Mesothelial cell of epicardium (in vitro differentiated cells): Measurements from ENCODE around the gene MAF. TPM values are rescaled to one million over a fixed set of nuclear protein-coding genes. Genes with fewer than 3 reads are reported as not detected.

ENCODE experiments used
- DNase-seq, 2 experiments: peaks; one replicate each; pipeline ENCODE4 v3.0.0; 2021; ENCODE audit warnings: low spot score in 2 of 2; ENCODE audit not compliant: unreplicated experiment in 2 of 2
- H3K27ac Mint-ChIP-seq: 2 replicates; pipeline ENCODE4 v1.8.0; 2021; ENCODE audit warnings: mixed read lengths
- H3K27me3 Mint-ChIP-seq: 2 replicates; pipeline ENCODE4 v1.8.0; 2021; ENCODE audit warnings: low read depth, mixed read lengths
- H3K36me3 Mint-ChIP-seq: 2 replicates; pipeline ENCODE4 v1.8.0; 2021; ENCODE audit warnings: mixed read lengths
- H3K4me1 Mint-ChIP-seq: 2 replicates; pipeline ENCODE4 v1.8.0; 2021; ENCODE audit warnings: mixed read lengths
- H3K4me3 Mint-ChIP-seq: 2 replicates; pipeline ENCODE4 v1.8.0; 2021; ENCODE audit warnings: mild to moderate bottlenecking, moderate library complexity, mixed read lengths
- H3K9me3 Mint-ChIP-seq: 2 replicates; pipeline ENCODE4 v1.8.0; 2021; ENCODE audit warnings: mixed read lengths
- total RNA-seq: library from RNA; stranded (reverse); gene quantifications from 3 replicates; pipeline ENCODE4 v1.2.1, GENCODE V29; 2021
- TF ChIP-seq, protein P1 (sequence below): fragments of 200-600 bp; sonication (generic); IDR thresholded peaks from one replicate; pipeline ENCODE4 v1.5.0; 2021; ENCODE audit warnings: antibody characterized with exemption; ENCODE audit not compliant: unreplicated experiment

Gene MAF
- total RNA-seq, 1 donor from 2014 or later: 12.9 TPM

DNA sequence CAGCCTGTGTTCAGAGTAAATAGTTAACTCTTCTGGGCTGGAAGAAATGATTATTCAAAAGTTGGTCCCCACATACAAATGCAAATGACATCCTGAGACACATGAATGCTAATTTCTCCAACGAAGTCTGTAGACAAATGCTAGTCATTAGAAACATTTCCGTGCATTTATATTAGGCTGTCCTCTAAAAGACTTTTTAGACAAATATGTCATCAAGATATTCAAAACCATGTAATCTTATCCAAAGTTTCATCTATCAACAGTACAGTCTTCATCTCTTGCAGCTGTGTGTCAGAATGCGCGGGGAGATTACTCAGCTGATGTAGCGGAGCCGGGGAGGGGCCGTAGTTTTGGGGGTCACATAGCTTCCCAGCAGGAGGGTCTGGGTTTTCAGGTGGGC is 33.8 kb upstream of the MAF start:
- no peak overlapping the region for H3K4me3 Mint-ChIP-seq
- H3K36me3 Mint-ChIP-seq: no peaks in the 10 kb centered on the region
- TF ChIP-seq, protein P1, sequence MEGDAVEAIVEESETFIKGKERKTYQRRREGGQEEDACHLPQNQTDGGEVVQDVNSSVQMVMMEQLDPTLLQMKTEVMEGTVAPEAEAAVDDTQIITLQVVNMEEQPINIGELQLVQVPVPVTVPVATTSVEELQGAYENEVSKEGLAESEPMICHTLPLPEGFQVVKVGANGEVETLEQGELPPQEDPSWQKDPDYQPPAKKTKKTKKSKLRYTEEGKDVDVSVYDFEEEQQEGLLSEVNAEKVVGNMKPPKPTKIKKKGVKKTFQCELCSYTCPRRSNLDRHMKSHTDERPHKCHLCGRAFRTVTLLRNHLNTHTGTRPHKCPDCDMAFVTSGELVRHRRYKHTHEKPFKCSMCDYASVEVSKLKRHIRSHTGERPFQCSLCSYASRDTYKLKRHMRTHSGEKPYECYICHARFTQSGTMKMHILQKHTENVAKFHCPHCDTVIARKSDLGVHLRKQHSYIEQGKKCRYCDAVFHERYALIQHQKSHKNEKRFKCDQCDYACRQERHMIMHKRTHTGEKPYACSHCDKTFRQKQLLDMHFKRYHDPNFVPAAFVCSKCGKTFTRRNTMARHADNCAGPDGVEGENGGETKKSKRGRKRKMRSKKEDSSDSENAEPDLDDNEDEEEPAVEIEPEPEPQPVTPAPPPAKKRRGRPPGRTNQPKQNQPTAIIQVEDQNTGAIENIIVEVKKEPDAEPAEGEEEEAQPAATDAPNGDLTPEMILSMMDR: no peak
- peaks cover 7% of the 10 kb centered on the region for H3K9me3 Mint-ChIP-seq
- no peaks in the 10 kb centered on the region for H3K4me1 Mint-ChIP-seq
- H3K27ac Mint-ChIP-seq: no peak overlapping the region
- peaks cover 24% of the 10 kb centered on the region for H3K27me3 Mint-ChIP-seq
- no peak for DNase-seq

DNA sequence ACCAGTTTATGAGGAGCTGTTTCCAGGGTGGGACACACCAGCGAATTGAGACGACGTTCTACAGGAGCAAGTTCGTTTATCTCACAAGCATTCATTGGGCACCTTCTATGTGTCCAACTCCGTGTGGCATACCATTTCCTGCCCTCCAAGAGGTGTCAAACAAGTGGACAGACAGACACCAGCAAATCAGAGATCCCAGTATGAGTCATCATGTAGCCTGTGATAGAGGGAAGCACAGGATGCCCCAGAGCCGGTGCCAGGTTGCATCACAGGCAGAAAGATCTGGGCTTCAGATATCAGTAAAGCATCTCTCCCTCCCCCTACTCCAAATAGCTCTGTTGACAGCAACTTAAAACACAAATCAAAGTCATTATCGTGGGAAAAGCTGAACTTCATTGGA is 31.8 kb upstream of the MAF start:
- Mint-ChIP-seq H3K27ac (no peak overlapping the region), H3K4me3 (no peak overlapping the region), H3K9me3 (peaks cover 8% of the 10 kb centered on the region), H3K4me1 (no peaks in the 10 kb centered on the region), H3K27me3 (peaks cover 25% of the 10 kb centered on the region), H3K36me3 (no peaks in the 10 kb centered on the region)
- DNase-seq: no peak
- TF ChIP-seq, protein P1: no peak

DNA sequence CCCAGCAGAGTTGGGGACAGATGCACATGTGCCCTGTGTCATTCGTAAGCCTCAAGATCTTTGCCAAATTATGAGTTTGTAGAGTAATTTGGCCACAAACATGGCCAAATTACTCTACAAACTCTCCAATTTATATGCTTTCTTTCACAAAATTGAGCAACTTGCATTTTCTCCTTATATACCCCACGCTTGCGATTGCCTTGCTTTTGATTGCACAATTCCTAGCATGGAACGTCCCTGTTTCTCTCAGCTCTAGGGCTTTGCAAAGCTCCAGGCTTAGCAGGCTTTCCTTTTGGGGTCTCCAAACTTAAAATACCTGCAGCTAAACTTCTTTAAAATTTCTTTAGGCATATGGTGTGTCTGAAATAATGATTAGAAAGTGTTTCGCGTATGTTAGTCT is 28.5 kb upstream of the MAF start:
- Mint-ChIP-seq H3K4me1 (no peaks in the 10 kb centered on the region), H3K9me3 (peaks cover 8% of the 10 kb centered on the region), H3K27me3 (peaks cover 34% of the 10 kb centered on the region), H3K4me3 (no peak overlapping the region), H3K36me3 (no peaks in the 10 kb centered on the region), H3K27ac (no peak overlapping the region)
- DNase-seq: no peak
- TF ChIP-seq, protein P1: no peak

DNA sequence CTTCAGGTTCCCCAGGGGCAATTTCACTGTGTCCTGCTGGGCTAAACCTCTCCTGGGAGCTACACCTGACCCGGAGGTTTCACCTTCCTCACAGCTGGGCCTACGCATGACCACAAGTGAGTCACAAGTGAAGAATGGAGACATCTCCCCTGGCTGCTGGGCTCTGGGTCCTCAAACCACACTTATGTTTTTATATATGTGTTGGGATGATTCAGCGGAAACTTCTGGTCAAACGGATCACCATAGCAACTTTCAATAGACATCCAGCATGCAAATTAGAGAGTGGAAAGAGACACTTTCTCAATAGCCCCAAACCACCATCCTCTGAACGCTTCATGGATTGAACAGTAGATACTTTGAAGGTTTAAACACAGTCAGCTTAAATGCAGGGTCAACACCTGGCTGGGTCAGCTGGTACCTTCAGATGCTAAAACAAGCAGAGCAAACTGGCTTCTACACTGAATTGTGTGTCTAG is 28.0 kb upstream of the MAF start:
- no peak for DNase-seq

DNA sequence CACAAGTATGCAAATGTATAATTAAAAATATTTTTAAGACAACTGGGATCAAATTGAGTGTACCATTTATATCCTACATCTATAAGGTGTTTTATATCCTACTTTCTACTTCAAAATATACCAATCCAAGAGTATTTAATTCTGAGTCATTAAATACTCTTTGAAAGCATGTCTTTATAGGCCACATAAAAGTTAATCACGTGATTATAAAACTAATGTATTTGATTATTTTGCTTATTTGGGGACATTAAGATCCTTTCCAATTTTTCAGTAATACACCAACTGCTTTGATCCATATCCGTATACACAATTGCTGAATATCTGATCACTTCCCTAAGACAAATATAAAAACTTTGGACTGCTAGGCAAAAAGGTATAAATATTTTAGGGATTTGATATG is 26.6 kb upstream of the MAF start:
- DNase-seq: no peak
- Mint-ChIP-seq H3K9me3 (peaks cover 8% of the 10 kb centered on the region), H3K4me3 (no peak overlapping the region), H3K4me1 (no peaks in the 10 kb centered on the region), H3K36me3 (no peaks in the 10 kb centered on the region), H3K27me3 (peaks cover 40% of the 10 kb centered on the region), H3K27ac (no peak overlapping the region)
- TF ChIP-seq, protein P1: no peak

More for the DNA sequence above, 28.0 kb upstream of the MAF start:
- no peaks in the 10 kb centered on the region for H3K4me1 Mint-ChIP-seq
- no peak overlapping the region for H3K27ac Mint-ChIP-seq
- TF ChIP-seq, protein P1: no peak
- H3K4me3 Mint-ChIP-seq: no peak overlapping the region
- peaks cover 8% of the 10 kb centered on the region for H3K9me3 Mint-ChIP-seq
- peaks cover 35% of the 10 kb centered on the region for H3K27me3 Mint-ChIP-seq
- H3K36me3 Mint-ChIP-seq: no peaks in the 10 kb centered on the region

DNA sequence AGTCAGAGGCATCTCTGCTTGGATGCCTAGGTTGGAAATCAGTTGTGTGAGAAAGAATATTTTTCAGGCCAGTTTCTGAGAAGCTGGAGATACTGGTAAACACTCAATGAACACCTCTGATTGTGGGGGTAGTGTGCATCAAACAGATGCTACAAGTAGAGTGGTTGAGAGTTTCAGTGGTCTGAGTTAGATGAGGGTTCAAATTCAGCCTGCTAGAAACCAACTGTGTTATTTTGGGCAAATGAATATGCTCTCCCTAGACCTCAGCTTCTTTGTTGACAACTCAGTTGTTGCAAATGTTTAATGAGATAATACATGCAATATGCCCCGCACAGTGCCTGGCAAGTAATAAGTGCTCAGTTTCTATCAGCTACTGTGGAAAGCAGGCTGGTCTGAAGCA is 25.2 kb upstream of the MAF start:
- Mint-ChIP-seq H3K4me1 (no peaks in the 10 kb centered on the region), H3K36me3 (no peaks in the 10 kb centered on the region), H3K27me3 (peaks cover 41% of the 10 kb centered on the region)

More for the DNA sequence above, 25.2 kb upstream of the MAF start:
- Mint-ChIP-seq H3K4me3 (no peak overlapping the region), H3K9me3 (peaks cover 8% of the 10 kb centered on the region), H3K27ac (no peak overlapping the region)
- DNase-seq: no peak
- TF ChIP-seq, protein P1: no peak
